K562 (cell line): ENCODE data around the gene OR51S1.

Experiments used
- HMG20B ChIP-seq: fragments of 250-450 bp; sonication (Bioruptor Pico); IDR thresholded peaks from 2 replicates; pipeline ENCODE4 v1.5.0; 2021; ENCODE audit warnings: mild to moderate bottlenecking
- POLR2A ChIP-seq: fragments of 450-650 bp; conservative IDR thresholded peaks from 2 replicates; pipeline ENCODE4 v1.6.1; 2016
- SMARCA4 ChIP-seq: fragments of 450-650 bp; IDR thresholded peaks from 2 replicates; pipeline ENCODE4 v1.6.1; 2016

- TF ChIP-seq POLR2A = no peak
- TF ChIP-seq SMARCA4 = no peak
- TF ChIP-seq HMG20B (CRISPR knock-in tag) = no peak
Measured at GRCh38 chr11:4882543-4882942, 33.5 kb upstream of the OR51S1 start.
